Measurements from ENCODE around the gene F10. TPM values are rescaled to one million over a fixed set of nuclear protein-coding genes. Genes with fewer than 3 reads are reported as not detected.

Gene F10
- polyA plus RNA-seq, 1 donor, result 17.2 TPM

Other genes with a start within 250 kb of the F10 start
- gene MCF2L, start 153.6 kb upstream of the F10 start, polyA plus RNA-seq (ENCODE audit: insufficient read length), result 23.3 TPM
- 1.0 TPM for gene F7, start 17.0 kb upstream of the F10 start, polyA plus RNA-seq (ENCODE audit: insufficient read length)
- 0.17 TPM for gene PROZ, start 35.8 kb downstream of the F10 start, polyA plus RNA-seq (ENCODE audit: insufficient read length)
- 37.6 TPM for gene PCID2, start 85.9 kb downstream of the F10 start, polyA plus RNA-seq (ENCODE audit: insufficient read length)
- 72.9 TPM for gene CUL4A, start 86.8 kb downstream of the F10 start, polyA plus RNA-seq (ENCODE audit: insufficient read length)
- gene LAMP1, start 174.4 kb downstream of the F10 start, polyA plus RNA-seq (ENCODE audit: insufficient read length), result 89.0 TPM
- gene GRTP1, start 241.3 kb downstream of the F10 start, polyA plus RNA-seq (ENCODE audit: insufficient read length), result 3.7 TPM